Liver (tissue), 9 donors: ENCODE data around the gene SHOC2. TPM values are rescaled to one million over a fixed set of nuclear protein-coding genes. Genes with fewer than 3 reads are reported as not detected.

Experiments used
- DNase-seq: peaks from one replicate; pipeline ENCODE4 v3.0.0-alpha.2; 2017; ENCODE audit warnings: low spot score
- H3K27ac ChIP-seq, 2 donors: one replicate each; pipeline ENCODE4 v1.7.0; 2013; ENCODE audit warnings: inconsistent platforms in 2 of 2, low read length in 2 of 2, control low read depth in 1 of 2, low read depth in 1 of 2, mild to moderate bottlenecking in 1 of 2
- H3K27me3 ChIP-seq, 4 donors: one replicate each; pipeline versions ENCODE4 v1.6.1 to v1.7.0; 2013; ENCODE audit warnings: low read length in 3 of 4, inconsistent platforms in 1 of 4, mild to moderate bottlenecking in 1 of 4, moderate library complexity in 1 of 4; ENCODE audit not compliant: control insufficient read depth in 4 of 4, insufficient read depth in 4 of 4
- H3K36me3 ChIP-seq, 4 donors: one replicate each; pipeline versions ENCODE4 v1.6.1 to v1.7.0; 2013; ENCODE audit warnings: low read length in 3 of 4, mild to moderate bottlenecking in 3 of 4, low read depth in 1 of 4, moderate library complexity in 1 of 4; ENCODE audit not compliant: control insufficient read depth in 4 of 4, insufficient read depth in 3 of 4
- H3K4me1 ChIP-seq, 4 donors: one replicate each; pipeline versions ENCODE4 v1.6.1 to v1.7.0; 2013; ENCODE audit warnings: low read length in 3 of 4, mild to moderate bottlenecking in 3 of 4, moderate library complexity in 1 of 4; ENCODE audit not compliant: control insufficient read depth in 4 of 4, insufficient read depth in 4 of 4
- H3K4me3 ChIP-seq, 3 donors: one replicate each; pipeline versions ENCODE4 v1.6.1 to v1.7.0; 2013; ENCODE audit warnings: low read length in 3 of 3, control low read depth in 1 of 3, low read depth in 1 of 3, mild to moderate bottlenecking in 1 of 3
- H3K9ac ChIP-seq, 2 donors: one replicate each; pipeline ENCODE4 v1.7.0; 2013; ENCODE audit warnings: low read length in 2 of 2, mild to moderate bottlenecking in 2 of 2, moderate library complexity in 2 of 2, control low read depth in 1 of 2, low read depth in 1 of 2
- H3K9me3 ChIP-seq, 4 donors: one replicate each; pipeline versions ENCODE4 v1.6.1 to v1.7.0; 2013; ENCODE audit warnings: low read length in 3 of 4; ENCODE audit not compliant: control insufficient read depth in 4 of 4
- EGR1 ChIP-seq, 2 donors: IDR thresholded peaks; 2 replicates each; pipeline ENCODE4 v1.6.1; 2016 to 2018; ENCODE audit warnings: antibody characterized with exemption in 2 of 2, low read depth in 2 of 2
- FOXA1 ChIP-seq: IDR thresholded peaks from 2 replicates; pipeline ENCODE4 v1.6.1; 2016; ENCODE audit warnings: antibody characterized with exemption
- FOXA2 ChIP-seq: IDR thresholded peaks from 2 replicates; pipeline ENCODE4 v1.6.1; 2016; ENCODE audit warnings: antibody characterized with exemption
- GABPA ChIP-seq, 2 donors: IDR thresholded peaks in 1 of 2; conservative IDR thresholded peaks in 1 of 2; 2 replicates each; pipeline ENCODE4 v1.6.1; 2016; ENCODE audit warnings: antibody characterized with exemption in 2 of 2, mild to moderate bottlenecking in 1 of 2, moderate library complexity in 1 of 2
- HNF4A ChIP-seq, 2 donors: conservative IDR thresholded peaks; 2 replicates each; pipeline ENCODE4 v1.6.1; 2016; ENCODE audit warnings: antibody characterized with exemption in 2 of 2, mild to moderate bottlenecking in 2 of 2
- HNF4G ChIP-seq: IDR thresholded peaks from 2 replicates; pipeline ENCODE4 v1.6.1; 2016; ENCODE audit warnings: antibody characterized with exemption
- JUND ChIP-seq, 2 donors: IDR thresholded peaks; 2 replicates each; pipeline ENCODE4 v1.6.1; 2016; ENCODE audit warnings: antibody characterized with exemption in 2 of 2
- NR2F2 ChIP-seq: IDR thresholded peaks from 2 replicates; pipeline ENCODE4 v1.6.1; 2016; ENCODE audit warnings: antibody characterized with exemption
- RAD21 ChIP-seq, 2 donors: IDR thresholded peaks; 2 replicates each; pipeline ENCODE4 v1.6.1; 2016; ENCODE audit warnings: antibody characterized with exemption in 2 of 2, mild to moderate bottlenecking in 2 of 2
- RXRA ChIP-seq, 2 donors: IDR thresholded peaks; 2 replicates each; pipeline ENCODE4 v1.6.1; 2017 to 2018; ENCODE audit warnings: antibody characterized with exemption in 2 of 2, mild to moderate bottlenecking in 1 of 2
- SP1 ChIP-seq: IDR thresholded peaks from 2 replicates; pipeline ENCODE4 v1.6.1; 2018; ENCODE audit warnings: antibody characterized with exemption, mild to moderate bottlenecking
- TAF1 ChIP-seq: conservative IDR thresholded peaks from 2 replicates; pipeline ENCODE4 v1.6.1; 2016; ENCODE audit warnings: antibody characterized with exemption, mild to moderate bottlenecking
- YY1 ChIP-seq: IDR thresholded peaks from 2 replicates; pipeline ENCODE4 v1.6.1; 2016; ENCODE audit warnings: antibody characterized with exemption, mild to moderate bottlenecking
- WGBS: extraction: QIAGEN DNeasy Blood & Tissue Kit; methylation state at CpG from one replicate; pipeline ENCODE4 v1.1.7; 2013; 5-methylcytosine and 5-hydroxymethylcytosine counted together
- polyA plus RNA-seq, 2 donors: library from polyadenylated mRNA; stranded (reverse) in 1 of 2; unstranded in 1 of 2; fragments of 200-250 nt in 1 of 2; fragments of >200 nt in 1 of 2; fragmentation: Nextera tagmentation in 1 of 2; extraction: Ambion mirVana in 1 of 2; gene quantifications; one replicate each; pipeline versions ENCODE4 v1.2.1 to v1.2.3, GENCODE V29; 2013 to 2015
- total RNA-seq, 2 donors: library from RNA; depleted of rRNA; stranded (reverse); fragments of >200 nt; gene quantifications; one replicate each; pipeline ENCODE4 v1.2.3, GENCODE V29; 2014
- TF ChIP-seq, protein P1 (sequence below): IDR thresholded peaks from 2 replicates; pipeline ENCODE4 v1.6.1; 2016; ENCODE audit warnings: antibody characterized with exemption
- TF ChIP-seq, protein P2 (sequence below): IDR thresholded peaks from 2 replicates; pipeline ENCODE4 v1.6.1; 2016; ENCODE audit warnings: antibody characterized with exemption
- TF ChIP-seq, protein P3 (sequence below): fragments of 150-350 bp; IDR thresholded peaks from 2 replicates; pipeline ENCODE4 v1.5.1; 2017; ENCODE audit warnings: improper control_type of control experiment, low read depth, low read length; ENCODE audit not compliant: missing input control
- TF ChIP-seq, protein P4 (sequence below): IDR thresholded peaks from 2 replicates; pipeline ENCODE4 v1.6.1; 2016; ENCODE audit warnings: antibody characterized with exemption
- TF ChIP-seq, protein P5 (sequence below): IDR thresholded peaks from 2 replicates; pipeline ENCODE4 v1.6.1; 2016; ENCODE audit warnings: antibody characterized with exemption, mild to moderate bottlenecking
- donor health status: healthy.
- donor health status: healthy.
- donor health status: healthy.
- donor health status: healthy.
- donor health status: healthy.

Gene SHOC2
- total RNA-seq (10 to 100 TPM; 23.2 to 33.7 TPM), polyA plus RNA-seq (10 to 100 TPM in 1 of 2 donors, 1 to 10 TPM in 1; 7.8 to 12.7 TPM)

DNA sequence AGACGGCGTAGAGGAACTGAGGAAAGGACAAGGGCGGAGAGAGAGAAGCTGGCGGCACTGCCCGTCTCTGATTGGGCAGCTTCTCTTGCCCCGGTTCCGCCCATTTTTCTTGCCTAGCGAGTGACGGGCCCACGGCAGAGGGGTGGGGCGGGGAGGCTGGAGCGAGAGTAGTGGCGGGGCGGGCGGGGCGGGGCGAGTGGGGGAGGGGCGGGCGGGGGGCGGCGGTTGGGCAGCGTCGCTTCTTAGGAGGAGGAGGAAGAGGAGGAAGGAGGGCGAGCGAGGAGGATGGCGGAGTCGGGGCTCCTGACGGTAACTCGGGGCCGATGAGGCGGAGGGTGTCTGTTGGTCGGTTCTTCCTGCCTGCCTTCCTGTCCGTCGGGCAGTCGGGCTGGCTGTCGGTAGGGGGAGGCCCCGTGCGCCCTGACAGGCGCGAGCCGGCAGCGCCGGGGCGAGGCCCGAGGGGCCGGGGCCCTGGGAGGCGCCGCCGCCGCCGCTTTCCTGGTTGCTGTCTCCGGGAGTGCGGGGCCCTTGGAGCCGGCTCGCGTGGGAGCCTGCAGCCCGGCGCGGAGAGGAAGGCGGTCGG, at the start of gene SHOC2:
Gene SHOC2 (plus strand): TSS at position 256 of the 583 bp plus-strand sequence. CDS start 44,755 bp downstream, outside the sequence.
- peak within 1 kb of the TSS; percentile 99 to 100 for H3K27ac ChIP-seq
- DNase-seq = peak; percentile 97
- H3K36me3 ChIP-seq = no peaks in the 10 kb centered on the region
- H3K4me1 ChIP-seq = peaks cover 3 to 29% (median 22%) of the 10 kb centered on the region in 4 donors
- TF ChIP-seq FOXA2 (no peak), RAD21 (IDR thresholded peaks at IDR 0.05) (peak in 1 of 2 donors; percentile 23)
- TF ChIP-seq, protein P1, sequence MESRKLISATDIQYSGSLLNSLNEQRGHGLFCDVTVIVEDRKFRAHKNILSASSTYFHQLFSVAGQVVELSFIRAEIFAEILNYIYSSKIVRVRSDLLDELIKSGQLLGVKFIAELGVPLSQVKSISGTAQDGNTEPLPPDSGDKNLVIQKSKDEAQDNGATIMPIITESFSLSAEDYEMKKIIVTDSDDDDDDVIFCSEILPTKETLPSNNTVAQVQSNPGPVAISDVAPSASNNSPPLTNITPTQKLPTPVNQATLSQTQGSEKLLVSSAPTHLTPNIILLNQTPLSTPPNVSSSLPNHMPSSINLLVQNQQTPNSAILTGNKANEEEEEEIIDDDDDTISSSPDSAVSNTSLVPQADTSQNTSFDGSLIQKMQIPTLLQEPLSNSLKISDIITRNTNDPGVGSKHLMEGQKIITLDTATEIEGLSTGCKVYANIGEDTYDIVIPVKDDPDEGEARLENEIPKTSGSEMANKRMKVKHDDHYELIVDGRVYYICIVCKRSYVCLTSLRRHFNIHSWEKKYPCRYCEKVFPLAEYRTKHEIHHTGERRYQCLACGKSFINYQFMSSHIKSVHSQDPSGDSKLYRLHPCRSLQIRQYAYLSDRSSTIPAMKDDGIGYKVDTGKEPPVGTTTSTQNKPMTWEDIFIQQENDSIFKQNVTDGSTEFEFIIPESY = peak; percentile 6
- no peaks in the 10 kb centered on the region for H3K27me3 ChIP-seq
- peak within 1 kb of the TSS; percentile 89 to 100 (median 97) for H3K4me3 ChIP-seq
- H3K9ac ChIP-seq = peak within 1 kb of the TSS; percentile 82 to 98
- H3K9me3 ChIP-seq = no peaks in the 10 kb centered on the region
- WGBS = under 1% methylated on average over 61 of the region's 61 CpGs

DNA sequence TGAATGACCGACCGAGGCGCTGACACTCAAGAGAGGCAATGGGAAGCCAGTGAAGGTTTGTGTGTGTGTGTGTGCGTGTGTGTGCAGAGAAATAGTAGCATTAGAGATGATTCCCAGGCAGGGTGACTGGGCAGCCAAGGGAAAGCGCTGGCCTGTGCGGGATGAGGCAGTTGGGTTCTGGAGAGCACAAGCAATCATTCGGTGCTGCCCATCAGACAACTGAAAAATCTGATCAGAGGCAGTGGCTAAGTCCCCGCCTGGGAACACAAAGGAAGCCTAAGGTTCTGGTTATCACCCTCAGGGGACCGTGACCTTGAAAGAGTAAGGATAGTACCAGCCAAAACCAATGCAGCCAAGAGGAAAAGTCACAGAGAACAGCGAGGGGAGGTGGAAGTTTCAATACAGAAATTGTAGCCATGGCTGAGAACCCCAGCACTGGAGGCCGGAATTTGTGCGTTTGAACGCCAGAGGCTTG, 48.5 kb upstream of the SHOC2 start:
- H3K27me3 ChIP-seq = no peaks in the 10 kb centered on the region
- peaks cover 0 to under 1% (median 0%) of the 10 kb centered on the region in 4 donors for H3K36me3 ChIP-seq
- H3K9me3 ChIP-seq = no peaks in the 10 kb centered on the region
- H3K9ac ChIP-seq = peak overlapping the region in 1 of 2 donors; percentile 75
- peaks cover 0 to 23% (median 13%) of the 10 kb centered on the region in 4 donors for H3K4me1 ChIP-seq
- DNase-seq = no peak
- H3K4me3 ChIP-seq = peak overlapping the region in 2 of 3 donors; percentile 72 to 99
- WGBS = 74% methylated on average over 13 of the region's 13 CpGs
- TF ChIP-seq FOXA1 (no peak), GABPA (IDR thresholded peaks at IDR 0.05 in 1 of 2, conservative IDR thresholded peaks at IDR 0.05 in 1 of 2) (no peak), NR2F2 (no peak), TAF1 (no peak), HNF4G (no peak), RAD21 (IDR thresholded peaks at IDR 0.05) (no peak), HNF4A (conservative IDR thresholded peaks at IDR 0.05) (no peak), JUND (IDR thresholded peaks at IDR 0.05) (no peak), RXRA (IDR thresholded peaks at IDR 0.05) (no peak), EGR1 (IDR thresholded peaks at IDR 0.05; ENCODE audit: low read depth in 2 of 2) (no peak), YY1 (no peak), SP1 (no peak)
- TF ChIP-seq, protein P2, sequence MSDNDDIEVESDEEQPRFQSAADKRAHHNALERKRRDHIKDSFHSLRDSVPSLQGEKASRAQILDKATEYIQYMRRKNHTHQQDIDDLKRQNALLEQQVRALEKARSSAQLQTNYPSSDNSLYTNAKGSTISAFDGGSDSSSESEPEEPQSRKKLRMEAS = no peak
- TF ChIP-seq, protein P3, sequence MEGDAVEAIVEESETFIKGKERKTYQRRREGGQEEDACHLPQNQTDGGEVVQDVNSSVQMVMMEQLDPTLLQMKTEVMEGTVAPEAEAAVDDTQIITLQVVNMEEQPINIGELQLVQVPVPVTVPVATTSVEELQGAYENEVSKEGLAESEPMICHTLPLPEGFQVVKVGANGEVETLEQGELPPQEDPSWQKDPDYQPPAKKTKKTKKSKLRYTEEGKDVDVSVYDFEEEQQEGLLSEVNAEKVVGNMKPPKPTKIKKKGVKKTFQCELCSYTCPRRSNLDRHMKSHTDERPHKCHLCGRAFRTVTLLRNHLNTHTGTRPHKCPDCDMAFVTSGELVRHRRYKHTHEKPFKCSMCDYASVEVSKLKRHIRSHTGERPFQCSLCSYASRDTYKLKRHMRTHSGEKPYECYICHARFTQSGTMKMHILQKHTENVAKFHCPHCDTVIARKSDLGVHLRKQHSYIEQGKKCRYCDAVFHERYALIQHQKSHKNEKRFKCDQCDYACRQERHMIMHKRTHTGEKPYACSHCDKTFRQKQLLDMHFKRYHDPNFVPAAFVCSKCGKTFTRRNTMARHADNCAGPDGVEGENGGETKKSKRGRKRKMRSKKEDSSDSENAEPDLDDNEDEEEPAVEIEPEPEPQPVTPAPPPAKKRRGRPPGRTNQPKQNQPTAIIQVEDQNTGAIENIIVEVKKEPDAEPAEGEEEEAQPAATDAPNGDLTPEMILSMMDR = no peak
- TF ChIP-seq, protein P1 = no peak
- TF ChIP-seq, protein P4, sequence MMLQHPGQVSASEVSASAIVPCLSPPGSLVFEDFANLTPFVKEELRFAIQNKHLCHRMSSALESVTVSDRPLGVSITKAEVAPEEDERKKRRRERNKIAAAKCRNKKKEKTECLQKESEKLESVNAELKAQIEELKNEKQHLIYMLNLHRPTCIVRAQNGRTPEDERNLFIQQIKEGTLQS = no peak
- TF ChIP-seq, protein P5, sequence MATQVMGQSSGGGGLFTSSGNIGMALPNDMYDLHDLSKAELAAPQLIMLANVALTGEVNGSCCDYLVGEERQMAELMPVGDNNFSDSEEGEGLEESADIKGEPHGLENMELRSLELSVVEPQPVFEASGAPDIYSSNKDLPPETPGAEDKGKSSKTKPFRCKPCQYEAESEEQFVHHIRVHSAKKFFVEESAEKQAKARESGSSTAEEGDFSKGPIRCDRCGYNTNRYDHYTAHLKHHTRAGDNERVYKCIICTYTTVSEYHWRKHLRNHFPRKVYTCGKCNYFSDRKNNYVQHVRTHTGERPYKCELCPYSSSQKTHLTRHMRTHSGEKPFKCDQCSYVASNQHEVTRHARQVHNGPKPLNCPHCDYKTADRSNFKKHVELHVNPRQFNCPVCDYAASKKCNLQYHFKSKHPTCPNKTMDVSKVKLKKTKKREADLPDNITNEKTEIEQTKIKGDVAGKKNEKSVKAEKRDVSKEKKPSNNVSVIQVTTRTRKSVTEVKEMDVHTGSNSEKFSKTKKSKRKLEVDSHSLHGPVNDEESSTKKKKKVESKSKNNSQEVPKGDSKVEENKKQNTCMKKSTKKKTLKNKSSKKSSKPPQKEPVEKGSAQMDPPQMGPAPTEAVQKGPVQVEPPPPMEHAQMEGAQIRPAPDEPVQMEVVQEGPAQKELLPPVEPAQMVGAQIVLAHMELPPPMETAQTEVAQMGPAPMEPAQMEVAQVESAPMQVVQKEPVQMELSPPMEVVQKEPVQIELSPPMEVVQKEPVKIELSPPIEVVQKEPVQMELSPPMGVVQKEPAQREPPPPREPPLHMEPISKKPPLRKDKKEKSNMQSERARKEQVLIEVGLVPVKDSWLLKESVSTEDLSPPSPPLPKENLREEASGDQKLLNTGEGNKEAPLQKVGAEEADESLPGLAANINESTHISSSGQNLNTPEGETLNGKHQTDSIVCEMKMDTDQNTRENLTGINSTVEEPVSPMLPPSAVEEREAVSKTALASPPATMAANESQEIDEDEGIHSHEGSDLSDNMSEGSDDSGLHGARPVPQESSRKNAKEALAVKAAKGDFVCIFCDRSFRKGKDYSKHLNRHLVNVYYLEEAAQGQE = no peak
- H3K27ac ChIP-seq = peak overlapping the region; percentile 96 to 97
